Breast epithelium (tissue), 4 donors: ENCODE data around the gene SLC30A10. TPM values are rescaled to one million over a fixed set of nuclear protein-coding genes. Genes with fewer than 3 reads are reported as not detected.

ENCODE experiments used
- DNase-seq, 2 donors: peaks; one replicate each; pipeline ENCODE4 v3.0.0-alpha.2; 2019; ENCODE audit warnings: low spot score in 2 of 2
- H3K27ac ChIP-seq, 2 donors: fragments of 200-600 bp; sonication (generic) in 1 of 2; one replicate each; pipeline ENCODE4 v1.5.1; 2016 to 2019; ENCODE audit warnings: mild to moderate bottlenecking in 1 of 2
- H3K27me3 ChIP-seq, 2 donors: fragments of 200-600 bp; sonication (generic) in 1 of 2; one replicate each; pipeline versions ENCODE4 v1.5.1 to v1.6.0; 2017 to 2019; ENCODE audit warnings: control low read depth in 1 of 2, mild to moderate bottlenecking in 1 of 2
- H3K36me3 ChIP-seq: fragments of 200-600 bp; one replicate; pipeline ENCODE4 v1.5.1; 2019
- H3K4me1 ChIP-seq, 2 donors: fragments of 200-600 bp; sonication (generic); one replicate each; pipeline ENCODE4 v1.5.1; 2016 to 2019; ENCODE audit warnings: control low read depth in 1 of 2
- H3K4me3 ChIP-seq, 3 donors: fragments of 200-600 bp; sonication (generic); 1 replicate in 2 of 3; 2 replicates in 1 of 3; pipeline ENCODE4 v1.5.1; 2016 to 2019; ENCODE audit warnings: mild to moderate bottlenecking in 3 of 3, moderate library complexity in 2 of 3
- H3K9me3 ChIP-seq, 2 donors: fragments of 200-600 bp; sonication (generic) in 1 of 2; one replicate each; pipeline ENCODE4 v1.5.1; 2016 to 2019; ENCODE audit warnings: control low read depth in 1 of 2
- POLR2A ChIP-seq: fragments of 450-650 bp; IDR thresholded peaks from one replicate; pipeline ENCODE4 v1.6.1; 2016; ENCODE audit warnings: antibody characterized with exemption, mild to moderate bottlenecking, moderate library complexity
- POLR2AphosphoS5 ChIP-seq, 3 donors: sonication (generic); formaldehyde crosslinking; IDR thresholded peaks; one replicate each; pipeline ENCODE4 v1.6.1; 2017; ENCODE audit warnings: antibody characterized with exemption in 3 of 3
- intact Hi-C: fragments of 100-400 bp; cut with DNase I; formaldehyde crosslinking; loops from one replicate; pipeline ENCODE4 v1.15.1; 2023; ENCODE audit warnings: low total_unique reads
- total RNA-seq, 3 donors: library from RNA; depleted of rRNA; stranded (reverse); fragments of >200 nt; gene quantifications; one replicate each; pipeline ENCODE4 v1.1.0, GENCODE V29; 2016
- TF ChIP-seq, protein P1 (sequence below), 3 donors: fragments of 450-650 bp; IDR thresholded peaks; one replicate each; pipeline ENCODE4 v1.5.1; 2016 to 2017; ENCODE audit warnings: antibody characterized with exemption in 3 of 3, mild to moderate bottlenecking in 3 of 3, moderate library complexity in 3 of 3

Gene SLC30A10
- total RNA-seq, 3 donors from 2014 or later = not detected

DNA sequence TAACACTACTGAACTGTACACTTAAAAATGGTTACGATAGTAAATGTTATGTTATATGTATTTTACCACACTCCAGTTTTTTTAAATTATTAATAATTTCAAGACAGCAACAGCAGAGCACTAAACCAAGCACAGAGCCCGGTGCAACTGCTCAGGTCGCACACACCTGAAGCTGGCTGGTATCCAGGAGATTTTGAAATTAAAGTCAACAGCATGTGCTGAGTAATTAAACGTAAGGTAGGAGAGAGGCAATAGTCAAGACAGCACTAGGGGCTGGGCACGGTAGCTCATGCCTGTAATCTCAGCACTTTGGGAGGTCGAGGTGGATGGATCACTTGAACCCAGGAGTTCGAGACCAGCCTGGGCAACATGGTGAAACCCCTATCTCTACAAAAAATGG lies 35.1 kb upstream of the SLC30A10 start:
- H3K4me3 ChIP-seq = no peak overlapping the region
- no peaks in the 10 kb centered on the region for H3K4me1 ChIP-seq
- no peak for TF ChIP-seq POLR2A
- TF ChIP-seq, protein P1, sequence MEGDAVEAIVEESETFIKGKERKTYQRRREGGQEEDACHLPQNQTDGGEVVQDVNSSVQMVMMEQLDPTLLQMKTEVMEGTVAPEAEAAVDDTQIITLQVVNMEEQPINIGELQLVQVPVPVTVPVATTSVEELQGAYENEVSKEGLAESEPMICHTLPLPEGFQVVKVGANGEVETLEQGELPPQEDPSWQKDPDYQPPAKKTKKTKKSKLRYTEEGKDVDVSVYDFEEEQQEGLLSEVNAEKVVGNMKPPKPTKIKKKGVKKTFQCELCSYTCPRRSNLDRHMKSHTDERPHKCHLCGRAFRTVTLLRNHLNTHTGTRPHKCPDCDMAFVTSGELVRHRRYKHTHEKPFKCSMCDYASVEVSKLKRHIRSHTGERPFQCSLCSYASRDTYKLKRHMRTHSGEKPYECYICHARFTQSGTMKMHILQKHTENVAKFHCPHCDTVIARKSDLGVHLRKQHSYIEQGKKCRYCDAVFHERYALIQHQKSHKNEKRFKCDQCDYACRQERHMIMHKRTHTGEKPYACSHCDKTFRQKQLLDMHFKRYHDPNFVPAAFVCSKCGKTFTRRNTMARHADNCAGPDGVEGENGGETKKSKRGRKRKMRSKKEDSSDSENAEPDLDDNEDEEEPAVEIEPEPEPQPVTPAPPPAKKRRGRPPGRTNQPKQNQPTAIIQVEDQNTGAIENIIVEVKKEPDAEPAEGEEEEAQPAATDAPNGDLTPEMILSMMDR (IDR thresholded peaks at IDR 0.05) = no peak
- no peak for TF ChIP-seq POLR2AphosphoS5 (IDR thresholded peaks at IDR 0.05)
- no peaks in the 10 kb centered on the region for H3K36me3 ChIP-seq
- intact Hi-C loops = no loop called here
- H3K9me3 ChIP-seq = no peaks in the 10 kb centered on the region
- DNase-seq = no peak
- no peaks in the 10 kb centered on the region for H3K27me3 ChIP-seq
- H3K27ac ChIP-seq = no peak overlapping the region

DNA sequence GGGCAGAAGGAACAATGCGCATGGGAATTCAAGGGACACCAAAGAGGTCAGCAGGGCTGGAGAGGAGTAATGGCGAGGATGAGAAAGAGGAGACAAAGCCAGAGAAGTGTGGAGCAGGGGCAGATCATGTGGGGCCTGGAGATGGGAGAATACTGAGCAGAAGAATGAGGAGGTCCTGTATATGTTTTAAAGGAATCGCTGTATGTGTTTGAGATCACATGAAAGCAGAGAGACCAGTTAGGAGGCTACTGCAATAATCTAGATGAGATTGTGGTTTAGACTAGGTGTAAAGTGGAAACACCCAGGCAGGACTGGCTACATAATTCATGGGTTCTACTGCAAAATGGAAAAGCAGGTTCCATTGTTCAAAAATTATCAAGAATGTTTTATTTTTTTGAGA lies 33.3 kb upstream of the SLC30A10 start:
- TF ChIP-seq POLR2A (no peak), POLR2AphosphoS5 (IDR thresholded peaks at IDR 0.05) (no peak)
- TF ChIP-seq, protein P1 (IDR thresholded peaks at IDR 0.05) = no peak
- H3K4me1 ChIP-seq = no peaks in the 10 kb centered on the region
- intact Hi-C loops = no loop called here

DNA sequence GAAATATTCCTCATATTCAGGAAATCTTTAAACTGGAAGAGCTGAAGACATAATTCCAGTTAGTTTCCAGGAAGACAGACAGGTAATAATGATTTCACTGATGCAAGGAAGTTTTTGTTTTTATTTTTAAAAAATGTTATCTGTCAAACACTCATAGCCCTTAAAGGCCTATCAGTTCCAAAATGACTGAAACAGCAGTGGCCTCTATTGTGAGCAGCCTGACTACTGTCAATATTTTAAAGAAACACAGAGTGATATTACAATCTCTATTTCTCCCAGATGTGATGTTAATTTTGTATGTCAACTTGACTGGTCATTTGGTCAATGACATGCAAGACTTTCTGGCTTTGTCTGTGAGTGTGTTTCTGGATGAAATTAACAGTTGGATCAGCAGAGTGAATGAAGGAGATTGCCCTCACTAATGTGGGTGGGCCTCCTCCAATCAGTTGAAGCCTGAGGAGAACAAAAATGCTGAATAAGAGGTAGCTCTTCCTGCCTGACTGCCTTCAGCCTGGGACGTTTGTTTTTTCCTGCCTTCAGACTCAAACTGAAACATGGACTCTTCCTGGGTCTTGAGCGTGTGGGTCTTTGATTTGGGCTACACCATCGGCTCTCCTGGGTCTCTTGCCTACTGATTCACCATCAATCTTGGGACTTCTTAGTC lies 31.3 kb upstream of the SLC30A10 start:
- TF ChIP-seq POLR2AphosphoS5 (IDR thresholded peaks at IDR 0.05) (no peak), POLR2A (no peak)
- TF ChIP-seq, protein P1 (IDR thresholded peaks at IDR 0.05) = no peak
- H3K36me3 ChIP-seq = no peaks in the 10 kb centered on the region
- H3K4me1 ChIP-seq = no peaks in the 10 kb centered on the region
- intact Hi-C loops = no loop called here
- no peak overlapping the region for H3K27ac ChIP-seq
- no peaks in the 10 kb centered on the region for H3K9me3 ChIP-seq
- H3K4me3 ChIP-seq = no peak overlapping the region
- H3K27me3 ChIP-seq = no peaks in the 10 kb centered on the region
- no peak for DNase-seq

More for the DNA sequence above, 33.3 kb upstream of the SLC30A10 start:
- no peaks in the 10 kb centered on the region for H3K27me3 ChIP-seq
- no peak overlapping the region for H3K27ac ChIP-seq
- H3K9me3 ChIP-seq = no peaks in the 10 kb centered on the region
- no peak overlapping the region for H3K4me3 ChIP-seq
- DNase-seq = no peak
- H3K36me3 ChIP-seq = no peaks in the 10 kb centered on the region

DNA sequence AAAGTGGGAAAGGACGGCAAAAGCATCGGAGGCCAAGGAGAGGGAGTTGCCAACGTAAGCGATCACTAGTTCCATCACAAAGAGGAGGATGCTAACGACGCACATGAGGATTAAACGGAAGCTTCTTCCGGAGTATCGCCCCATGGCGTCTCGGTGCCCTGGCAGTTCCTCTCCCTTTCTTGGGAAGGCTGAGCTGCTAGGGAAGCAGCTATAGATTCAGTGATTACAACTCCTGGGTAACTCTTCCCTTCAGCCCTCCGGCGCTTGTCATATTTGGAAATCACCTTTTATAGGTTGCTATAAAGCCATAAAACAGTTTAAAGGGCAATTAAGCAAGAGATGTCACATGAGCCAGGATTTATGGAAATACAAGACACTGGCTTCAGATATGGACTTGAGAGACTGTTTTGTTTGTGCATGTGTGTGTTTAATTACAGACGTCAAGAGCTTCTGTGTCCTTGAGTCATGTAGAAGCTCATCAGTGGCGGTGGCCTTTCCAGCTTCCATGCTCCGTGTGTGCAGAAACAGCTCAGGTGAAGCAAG lies 30.6 kb upstream of the SLC30A10 start:
- intact Hi-C loops = no loop called here
- DNase-seq = no peak
- no peak overlapping the region for H3K4me3 ChIP-seq

More for the DNA sequence above, 30.6 kb upstream of the SLC30A10 start:
- no peak for TF ChIP-seq POLR2A
- TF ChIP-seq, protein P1 (IDR thresholded peaks at IDR 0.05) = no peak
- TF ChIP-seq POLR2AphosphoS5 (IDR thresholded peaks at IDR 0.05) = no peak
- H3K36me3 ChIP-seq = no peaks in the 10 kb centered on the region
- H3K9me3 ChIP-seq = no peaks in the 10 kb centered on the region
- H3K27me3 ChIP-seq = no peaks in the 10 kb centered on the region
- H3K4me1 ChIP-seq = no peaks in the 10 kb centered on the region
- no peak overlapping the region for H3K27ac ChIP-seq
